ENCODE data around the gene ERC2. TPM values are rescaled to one million over a fixed set of nuclear protein-coding genes. Genes with fewer than 3 reads are reported as not detected.

ERC2 gene
- total RNA-seq, 4 donors from 2014 or later, result 0.81 to 2.9 (median 1.6) TPM

GRCh38 chr3:55897573-55898224 lies 570.6 kb downstream of the ERC2 start:
- TF ChIP-seq POLR2AphosphoS5 (IDR thresholded peaks at IDR 0.05), result no peak
- TF ChIP-seq CTCF (IDR thresholded peaks at IDR 0.05), result peak in 2 of 4 experiments; percentile 14 to 51
- no peak for ATAC-seq
- Histone ChIP-seq H3K4me1 (no peaks in the 10 kb centered on the region), H3K27ac (no peak overlapping the region), H3K36me3 (no peaks in the 10 kb centered on the region), H3K4me3 (no peak overlapping the region), H3K27me3 (no peaks in the 10 kb centered on the region), H3K9me3 (no peaks in the 10 kb centered on the region)
- 50 to 75% methylated on average over 1 to 4 of the region's 4 CpGs for WGBS, 2 donors (ENCODE audit: low coverage in 1 of 2)

- no peaks in the 10 kb centered on the region for H3K27me3 ChIP-seq
- 75 to 82% methylated on average over 2 to 5 of the region's 5 CpGs for WGBS, 2 donors (ENCODE audit: low coverage in 1 of 2)
These were observed 572.2 kb downstream of the ERC2 start for GRCh38 chr3:55895897-55896566.

GRCh38 chr3:55894605-55895004 lies 573.7 kb downstream of the ERC2 start:
- no peak for TF ChIP-seq POLR2AphosphoS5 (IDR thresholded peaks at IDR 0.05)
- TF ChIP-seq EP300 (IDR thresholded peaks at IDR 0.05), result no peak
- no peak for TF ChIP-seq CTCF (IDR thresholded peaks at IDR 0.05)
- TF ChIP-seq POLR2A (IDR thresholded peaks at IDR 0.05), result no peak
- WGBS, 2 donors (ENCODE audit: low coverage in 1 of 2), result 88% methylated on average over 2 of the region's 2 CpGs
- Histone ChIP-seq H3K4me1 (peaks cover 0 to 2% (median 0%) of the 10 kb centered on the region in 3 donors), H3K4me3 (no peak overlapping the region), H3K9me3 (no peaks in the 10 kb centered on the region), H3K27ac (no peak overlapping the region), H3K27me3 (no peaks in the 10 kb centered on the region), H3K36me3 (no peaks in the 10 kb centered on the region)
- no peak for ATAC-seq

More at GRCh38 chr3:55895897-55896566, 572.2 kb downstream of the ERC2 start:
- H3K4me3 ChIP-seq, result no peak overlapping the region
- no peaks in the 10 kb centered on the region for H3K9me3 ChIP-seq
- TF ChIP-seq EP300 (IDR thresholded peaks at IDR 0.05) (no peak), POLR2A (IDR thresholded peaks at IDR 0.05) (no peak), POLR2AphosphoS5 (IDR thresholded peaks at IDR 0.05) (no peak), CTCF (IDR thresholded peaks at IDR 0.05) (no peak)
- H3K4me1 ChIP-seq, result no peaks in the 10 kb centered on the region
- ATAC-seq, result no peak
- H3K27ac ChIP-seq, result no peak overlapping the region
- H3K36me3 ChIP-seq, result no peaks in the 10 kb centered on the region

GRCh38 chr3:55893045-55893664 lies 575.1 kb downstream of the ERC2 start:
- Histone ChIP-seq H3K4me3 (no peak overlapping the region), H3K36me3 (no peaks in the 10 kb centered on the region), H3K9me3 (no peaks in the 10 kb centered on the region), H3K27ac (no peak overlapping the region), H3K4me1 (peaks cover 0 to 8% (median 0%) of the 10 kb centered on the region in 3 donors), H3K27me3 (no peaks in the 10 kb centered on the region)
- TF ChIP-seq POLR2AphosphoS5 (IDR thresholded peaks at IDR 0.05) (no peak), POLR2A (IDR thresholded peaks at IDR 0.05) (no peak), CTCF (IDR thresholded peaks at IDR 0.05) (no peak), EP300 (IDR thresholded peaks at IDR 0.05) (no peak)
- WGBS, 2 donors (ENCODE audit: low coverage in 1 of 2), result 14 to 44% methylated on average over 2 of the region's 4 CpGs
- ATAC-seq, result no peak
